ENCODE results near the gene TNRC6C.
"Not testable (repeated sequence)": the region's sequence is repeated elsewhere in the genome, so short reads cannot be mapped to it uniquely, and the experiment has no call there.

Gene TNRC6C

GRCh38 chr17:78114831-78115723 is 156.6 kb downstream of the TNRC6C start:
- no peak for DNase-seq

- not testable (repeated sequence) for DNase-seq
Measured at GRCh38 chr17:78115803-78116202, 157.3 kb downstream of the TNRC6C start.

- no peak for DNase-seq
Measured at GRCh38 chr17:78116411-78116810, 157.9 kb downstream of the TNRC6C start.

GRCh38 chr17:78117027-78117981 is 158.8 kb downstream of the TNRC6C start:
- DNase-seq: no peak

- DNase-seq: no peak
Measured at GRCh38 chr17:78118801-78119241, 160.3 kb downstream of the TNRC6C start.

- no peak for DNase-seq
Measured at GRCh38 chr17:78120537-78120936, 162.0 kb downstream of the TNRC6C start.

GRCh38 chr17:78120971-78121800 is 162.7 kb downstream of the TNRC6C start:
- peak in 1 of 2 experiments; percentile 38 for DNase-seq

- no peak for DNase-seq
Measured at GRCh38 chr17:78121801-78122215, 163.3 kb downstream of the TNRC6C start.

- DNase-seq: no peak
Measured at GRCh38 chr17:78122216-78122930, 163.9 kb downstream of the TNRC6C start.

- DNase-seq: no peak
Measured at GRCh38 chr17:78122931-78123249, 164.4 kb downstream of the TNRC6C start.

- peak in 1 of 2 experiments; percentile 62 for DNase-seq
Measured at GRCh38 chr17:78123258-78123929, 164.9 kb downstream of the TNRC6C start.

GRCh38 chr17:78124081-78124835 is 165.8 kb downstream of the TNRC6C start:
- no peak for DNase-seq

- DNase-seq: no peak
Measured at GRCh38 chr17:78124836-78125137, 166.3 kb downstream of the TNRC6C start.

- DNase-seq: peak in 1 of 2 experiments; percentile 43
Measured at GRCh38 chr17:78125138-78125913, 166.8 kb downstream of the TNRC6C start.

- no peak for DNase-seq
Measured at GRCh38 chr17:78125976-78126894, 167.7 kb downstream of the TNRC6C start.

GRCh38 chr17:78126895-78127238 is 168.4 kb downstream of the TNRC6C start:
- no peak for DNase-seq

- DNase-seq: peak; percentile 44 to 53
Measured at GRCh38 chr17:78127239-78127887, 168.9 kb downstream of the TNRC6C start.

- no peak for DNase-seq
Measured at GRCh38 chr17:78127888-78128550, 169.5 kb downstream of the TNRC6C start.

Measured in stimulated activated CD4-positive, alpha-beta T cell treated with anti-CD3 and anti-CD28 coated beads, Interleukin-4, amount 100 ng/mL, for 4 hours (primary cell).